CD1c-positive myeloid dendritic cell (primary cell): ENCODE data around the gene ANKRD22.
"Not testable (repeated sequence)": the region's sequence is repeated elsewhere in the genome, so short reads cannot be mapped to it uniquely, and the experiment has no call there.

Experiments
- DNase-seq: peaks from one replicate; pipeline ENCODE4 v3.0.0-alpha.2; 2016; ENCODE audit errors: extremely low spot score

Gene ANKRD22

GRCh38 chr10:88877298-88877697, 25.7 kb upstream of the ANKRD22 start:
- DNase-seq = no peak

- no peak for DNase-seq
These were observed 23.4 kb upstream of the ANKRD22 start for GRCh38 chr10:88875081-88875480.

- no peak for DNase-seq
These were observed 22.6 kb upstream of the ANKRD22 start for GRCh38 chr10:88874281-88874680.

- no peak for DNase-seq
These were observed 22.1 kb upstream of the ANKRD22 start for GRCh38 chr10:88873757-88874156.

GRCh38 chr10:88870089-88870488, 18.4 kb upstream of the ANKRD22 start:
- DNase-seq = no peak

DNA sequence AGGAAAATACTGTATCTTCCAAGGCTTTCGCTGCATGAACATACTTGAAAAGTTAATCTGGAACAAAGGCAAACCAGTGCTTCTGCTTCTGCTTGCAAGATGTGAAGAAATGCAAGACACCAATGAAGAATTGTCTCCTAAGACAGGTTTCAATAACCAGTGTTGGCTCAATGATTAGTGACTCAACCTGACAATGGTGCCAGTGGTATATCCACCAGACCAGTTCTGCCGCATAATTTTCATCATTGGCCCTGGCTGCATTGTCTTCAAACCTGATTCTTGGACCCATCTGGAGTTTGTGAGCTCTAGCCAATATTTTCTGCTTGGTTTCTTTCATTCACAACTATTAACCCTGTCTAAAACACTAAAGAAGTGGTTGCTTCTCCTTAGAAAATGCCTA, 14.8 kb upstream of the ANKRD22 start:
- DNase-seq = no peak

DNA sequence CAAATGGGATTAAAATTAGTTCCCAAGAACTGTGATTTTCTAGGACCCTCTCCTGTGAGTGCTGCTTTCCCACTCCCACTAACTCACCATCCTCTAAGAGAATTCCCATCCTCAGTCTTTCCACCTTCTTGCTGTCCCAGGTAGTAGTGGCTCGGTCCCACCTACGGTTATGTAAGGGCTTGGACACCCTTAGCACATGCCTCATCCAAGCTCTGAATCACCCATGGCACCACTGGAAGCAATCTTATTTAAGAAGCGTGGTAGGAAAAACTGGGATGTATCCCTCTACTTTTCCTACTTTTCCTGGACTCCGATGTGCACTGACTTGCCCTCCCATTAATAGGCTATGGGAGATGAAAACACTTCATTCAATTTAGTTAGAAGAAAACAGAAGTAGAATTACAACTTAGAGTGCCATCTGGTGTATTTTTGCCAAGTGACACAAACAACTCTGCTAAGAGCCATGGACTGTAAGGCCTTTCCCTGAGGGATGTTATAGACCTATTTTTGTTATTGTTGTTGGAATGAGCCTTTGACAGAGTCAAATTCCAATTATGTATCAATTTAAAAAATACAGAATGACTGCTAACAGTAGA, 13.7 kb upstream of the ANKRD22 start:
- peak; percentile 56 for DNase-seq

DNA sequence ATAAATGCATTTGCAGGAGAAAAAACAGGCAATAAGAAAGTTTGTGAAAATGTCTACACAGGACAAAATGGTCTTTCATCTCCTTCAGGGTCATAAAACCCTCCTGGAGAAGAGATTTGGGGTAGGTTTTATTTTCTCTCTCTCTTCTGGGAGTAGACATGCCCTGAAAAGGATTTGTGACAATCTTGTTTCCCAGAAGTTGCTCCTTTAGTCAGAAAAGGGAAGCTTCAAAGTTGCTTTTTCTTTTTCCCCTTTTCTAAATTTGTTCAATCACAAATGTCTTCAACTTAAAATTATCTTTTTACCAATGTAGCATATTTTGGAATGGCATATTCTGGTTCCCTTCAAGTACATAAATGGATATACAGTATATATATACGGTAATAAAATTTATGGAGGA, 9.4 kb upstream of the ANKRD22 start:
- DNase-seq = peak; percentile 55

GRCh38 chr10:88858491-88858890, 6.8 kb upstream of the ANKRD22 start:
- DNase-seq = peak; percentile 64

GRCh38 chr10:88857831-88858230, 6.2 kb upstream of the ANKRD22 start:
- DNase-seq = no peak

- DNase-seq = no peak
These were observed 3.0 kb upstream of the ANKRD22 start for GRCh38 chr10:88854684-88855083.

- peak; percentile 69 for DNase-seq
These were observed 1.7 kb upstream of the ANKRD22 start for GRCh38 chr10:88853155-88853881.

DNA sequence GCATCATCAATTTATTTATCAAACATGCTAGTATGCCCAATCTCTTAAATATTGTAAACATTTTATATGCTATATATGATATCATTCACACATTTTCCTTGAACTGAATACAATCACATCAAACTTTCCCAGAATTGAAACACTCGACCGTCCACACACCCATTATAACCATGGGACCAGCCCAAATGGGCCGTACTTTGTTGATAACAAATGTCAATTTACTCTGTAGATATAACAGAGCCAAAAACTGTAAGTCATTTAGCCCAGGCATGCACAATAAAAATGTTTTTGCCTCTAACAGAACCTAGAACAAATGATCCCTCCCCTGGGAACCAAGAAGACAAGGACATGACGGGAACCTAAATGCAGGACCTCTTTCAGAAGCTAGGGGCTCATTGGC, 683 bp upstream of the ANKRD22 start:
- DNase-seq = no peak

DNA sequence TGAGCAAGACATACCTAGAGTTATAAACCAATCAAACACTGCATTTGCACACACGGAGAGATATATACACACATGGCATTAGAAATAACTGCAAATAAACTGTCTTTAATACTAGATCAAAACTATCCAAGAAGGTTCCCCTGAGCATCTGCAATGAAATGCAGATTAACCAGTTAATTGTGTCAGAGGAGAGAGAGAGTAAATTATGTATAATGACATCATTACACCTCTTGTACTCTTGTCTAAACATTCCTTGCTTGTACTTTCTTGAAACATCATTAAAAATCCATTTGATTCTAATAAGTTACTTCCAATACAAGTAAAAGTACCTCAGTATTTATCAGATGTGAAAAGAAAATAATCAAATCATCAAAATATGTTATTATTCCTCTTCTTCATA, 932 bp downstream of the ANKRD22 start:
- no peak for DNase-seq

GRCh38 chr10:88849234-88849633, 2.4 kb downstream of the ANKRD22 start:
- no peak for DNase-seq

- peak; percentile 79 for DNase-seq
These were observed 3.1 kb downstream of the ANKRD22 start for GRCh38 chr10:88848499-88848898.

GRCh38 chr10:88843171-88843570, 8.5 kb downstream of the ANKRD22 start:
- DNase-seq = no peak

- DNase-seq = no peak
These were observed 10.1 kb downstream of the ANKRD22 start for GRCh38 chr10:88841316-88842111.

DNA sequence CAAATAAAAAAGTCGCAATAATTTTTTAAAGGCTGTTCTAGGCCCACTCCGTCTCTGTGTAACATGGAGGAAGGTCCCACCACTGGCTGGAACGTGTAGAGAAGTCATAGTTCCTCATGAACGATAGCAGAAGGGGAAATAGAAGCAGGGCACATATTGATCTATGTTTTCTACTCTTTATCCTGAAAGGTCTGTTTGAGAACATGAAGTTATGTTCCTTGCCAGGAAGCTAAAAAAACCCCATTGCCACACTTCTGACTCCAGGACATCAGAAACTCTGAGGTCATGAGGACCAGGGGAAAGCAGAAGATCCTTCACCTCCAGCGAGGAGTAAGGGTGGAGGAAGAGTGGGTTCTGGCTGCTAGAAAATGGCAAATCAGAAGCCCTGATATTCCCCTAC, 10.8 kb downstream of the ANKRD22 start:
- DNase-seq = peak; percentile 45

DNA sequence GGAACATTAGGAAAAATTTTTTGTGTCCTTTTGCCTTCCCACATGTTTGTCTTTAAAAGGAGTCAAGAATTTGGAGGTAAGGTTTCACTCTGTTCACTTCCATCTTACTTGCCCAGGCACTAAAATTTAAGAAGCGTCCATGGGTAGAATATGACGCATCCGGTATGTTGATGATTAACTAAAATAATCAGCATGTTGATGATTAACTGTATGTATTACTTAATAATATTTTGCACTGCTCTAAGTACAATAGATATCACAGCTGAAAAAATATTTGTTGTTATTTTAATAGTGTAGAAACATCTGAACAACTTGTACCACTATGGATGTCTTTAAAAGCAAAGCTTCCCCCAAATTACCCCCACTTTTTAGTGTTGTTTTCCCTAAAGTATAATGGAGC, 11.5 kb downstream of the ANKRD22 start:
- no peak for DNase-seq

- DNase-seq = no peak
These were observed 12.8 kb downstream of the ANKRD22 start for GRCh38 chr10:88838766-88839350.

- not testable (repeated sequence) for DNase-seq
These were observed 14.0 kb downstream of the ANKRD22 start for GRCh38 chr10:88837632-88838031.

- no peak for DNase-seq
These were observed 15.8 kb downstream of the ANKRD22 start for GRCh38 chr10:88835910-88836221.
